ENCODE measurements around the gene CHAMP1.
"Not testable (repeated sequence)": the region's sequence is repeated elsewhere in the genome, so short reads cannot be mapped to it uniquely, and the experiment has no call there.

CHAMP1 gene

DNA sequence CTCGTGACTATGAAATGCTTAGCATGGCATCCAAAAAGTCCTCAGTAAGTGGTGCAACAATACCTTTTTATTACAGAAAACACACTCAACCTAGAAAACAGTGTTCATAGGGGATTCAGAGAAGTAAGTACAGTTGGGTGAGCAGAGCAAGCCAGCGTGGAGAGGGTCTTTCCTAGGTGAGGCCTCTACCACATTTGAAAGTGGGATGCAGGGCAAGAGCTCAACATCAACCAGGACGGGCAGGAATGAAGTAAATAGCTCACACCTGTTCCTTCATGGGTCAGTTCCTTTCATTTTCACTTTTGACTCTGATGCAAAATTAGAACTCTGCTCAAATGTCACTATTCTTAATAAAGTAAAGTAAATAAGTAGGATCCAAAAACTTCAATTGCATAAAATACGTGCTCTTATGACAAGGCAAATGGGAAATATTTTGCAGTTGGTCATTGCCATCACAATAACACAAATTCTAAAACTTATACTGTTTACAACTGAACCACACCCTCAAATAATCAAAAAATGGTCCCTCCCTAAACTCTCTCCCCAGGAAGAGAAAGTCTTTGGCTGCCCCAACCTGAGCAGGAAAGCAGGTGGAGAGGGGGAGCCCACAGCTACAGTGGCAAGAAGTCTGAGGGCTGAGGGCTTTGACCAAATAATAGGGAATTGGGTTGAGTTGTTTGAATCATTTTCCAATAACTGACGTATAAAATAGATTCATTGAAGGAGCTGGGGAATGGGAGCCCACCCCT lies 20.2 kb downstream of the CHAMP1 start:
- no peak for DNase-seq

DNA sequence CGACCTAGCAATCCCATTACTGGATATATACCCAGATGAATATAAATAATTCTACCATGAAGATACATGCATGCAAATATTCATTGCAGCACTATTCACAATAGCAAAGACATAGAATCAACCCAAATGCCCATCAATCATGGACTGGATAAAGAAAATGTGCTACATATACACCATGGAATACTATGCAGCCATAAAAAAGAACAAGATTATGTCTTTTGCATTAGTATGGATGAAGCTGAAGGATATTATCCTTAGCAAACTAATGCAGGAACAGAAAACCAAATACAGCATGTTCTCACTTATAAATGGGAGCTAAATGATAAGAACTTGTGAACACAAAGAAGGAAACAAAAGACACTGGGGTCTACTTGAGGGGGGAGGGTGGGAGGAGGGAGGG lies 22.2 kb downstream of the CHAMP1 start:
- DNase-seq, result not testable (repeated sequence)

- no peak for DNase-seq
Measured at GRCh38 chr13:114338959-114339358, 24.7 kb downstream of the CHAMP1 start.

- DNase-seq, result peak in 2 of 58 donors; percentile 2 to 5
Measured at GRCh38 chr13:114339857-114340534, 25.7 kb downstream of the CHAMP1 start.

- no peak for DNase-seq
Measured at GRCh38 chr13:114341003-114341777, 26.9 kb downstream of the CHAMP1 start.

DNA sequence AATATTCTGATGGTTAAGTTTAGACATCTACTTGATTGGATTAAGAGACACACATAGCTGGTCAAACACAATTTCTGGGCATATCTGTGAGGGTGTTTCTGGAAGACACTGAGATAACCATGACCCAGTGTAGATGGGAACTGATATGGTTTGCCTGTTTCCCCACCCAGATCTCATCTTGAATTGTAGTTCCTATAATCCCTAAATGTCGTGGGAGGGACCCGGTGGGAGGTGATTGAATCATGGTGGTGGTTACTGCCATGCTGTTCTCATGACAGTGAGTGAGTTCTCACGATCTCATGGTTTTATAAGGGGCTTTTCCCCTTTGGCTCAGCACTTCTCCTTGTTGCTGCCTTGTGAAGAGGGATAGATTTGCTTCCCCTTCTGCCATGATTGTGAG lies 33.0 kb downstream of the CHAMP1 start:
- DNase-seq, result not testable (repeated sequence)

GRCh38 chr13:114352763-114353162 lies 38.5 kb downstream of the CHAMP1 start:
- DNase-seq, result not testable (repeated sequence)

DNA sequence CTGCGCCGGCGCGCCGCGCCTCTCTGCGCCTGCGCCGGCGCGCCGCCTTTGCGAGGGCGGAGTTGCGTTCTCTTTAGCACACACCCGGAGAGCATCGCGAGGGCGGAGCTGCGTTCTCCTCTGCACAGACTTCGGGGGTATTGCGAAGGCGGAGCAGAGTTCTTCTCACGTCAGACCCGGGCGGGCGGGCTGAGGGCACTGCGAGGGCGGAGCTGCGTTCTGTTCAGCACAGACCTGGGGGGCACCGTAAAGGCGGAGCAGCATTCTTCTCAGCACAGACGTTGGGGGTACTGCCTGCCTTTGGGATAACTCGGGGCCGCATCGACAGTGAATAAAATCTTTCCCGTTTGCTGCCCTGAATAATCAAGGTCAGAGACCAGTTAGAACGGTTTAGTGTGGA lies 39.1 kb downstream of the CHAMP1 start:
- not testable (repeated sequence) for DNase-seq
